Tibial artery (tissue), 4 donors: Measurements from ENCODE around the gene SLC17A3.

Experiments
- DNase-seq, 2 donors: peaks; one replicate each; pipeline ENCODE4 v3.0.0-alpha.2; 2019
- H3K27ac ChIP-seq, 2 donors: fragments of 200-600 bp; sonication (generic) in 1 of 2; 1 replicate in 1 of 2; 2 replicates in 1 of 2; pipeline ENCODE4 v1.5.1; 2018 to 2019; ENCODE audit warnings: mild to moderate bottlenecking in 1 of 2
- H3K27me3 ChIP-seq, 2 donors: fragments of 200-600 bp; sonication (generic) in 1 of 2; one replicate each; pipeline versions ENCODE4 v1.5.1 to v1.6.0; 2016 to 2019
- H3K36me3 ChIP-seq, 3 donors: fragments of 200-600 bp; sonication (generic) in 2 of 3; one replicate each; pipeline ENCODE4 v1.5.1; 2016 to 2019; ENCODE audit warnings: mild to moderate bottlenecking in 2 of 3
- H3K4me1 ChIP-seq, 4 donors: fragments of 200-600 bp; sonication (generic) in 2 of 4; 1 replicate in 3 of 4; 2 replicates in 1 of 4; pipeline ENCODE4 v1.5.1; 2016 to 2019
- H3K4me3 ChIP-seq, 2 donors: fragments of 200-600 bp; sonication (generic) in 1 of 2; 1 replicate in 1 of 2; 2 replicates in 1 of 2; pipeline ENCODE4 v1.5.1; 2018 to 2019; ENCODE audit warnings: mild to moderate bottlenecking in 2 of 2
- H3K9me3 ChIP-seq, 3 donors: fragments of 200-600 bp; sonication (generic) in 1 of 3; one replicate each; pipeline ENCODE4 v1.5.1; 2016 to 2019
- intact Hi-C: fragments of 100-400 bp; cut with DNase I; formaldehyde crosslinking; loops from one replicate; pipeline ENCODE4 v1.15.0; 2023; ENCODE audit warnings: low total_unique reads
- TF ChIP-seq, protein P1 (sequence below), 2 experiments: fragments of 200-600 bp in 1 of 2; fragments of 450-650 bp in 1 of 2; IDR thresholded peaks; one replicate each; pipeline ENCODE4 v1.5.1; 2017 to 2019; ENCODE audit warnings: antibody characterized with exemption in 2 of 2, mild to moderate bottlenecking in 1 of 2, moderate library complexity in 1 of 2

Gene SLC17A3

DNA sequence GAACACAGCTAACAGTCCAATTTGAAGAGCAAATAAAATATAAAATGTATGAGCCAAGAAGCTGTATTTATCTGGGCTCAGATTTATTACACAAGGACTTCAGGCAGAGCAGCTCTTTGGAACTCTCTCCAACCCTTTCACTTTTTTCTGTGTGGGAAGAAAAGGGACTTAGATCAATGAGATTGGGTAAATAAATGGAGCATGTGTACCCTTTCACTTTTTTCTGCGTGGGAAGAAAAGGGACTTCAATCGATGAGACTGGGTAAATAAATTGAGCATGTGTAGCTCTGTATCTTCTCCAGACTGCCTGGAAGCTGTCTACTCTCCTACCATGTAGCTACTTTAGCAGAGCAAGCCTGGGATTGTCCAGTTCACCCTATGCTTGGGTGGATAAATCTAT, 10.7 kb downstream of the SLC17A3 start:
- Histone ChIP-seq H3K4me1 (no peaks in the 10 kb centered on the region), H3K27ac (no peak overlapping the region), H3K9me3 (no peaks in the 10 kb centered on the region), H3K27me3 (peaks cover 0 to 5% of the 10 kb centered on the region in 2 donors), H3K36me3 (no peaks in the 10 kb centered on the region), H3K4me3 (no peak overlapping the region)
- DNase-seq, result no peak
- TF ChIP-seq, protein P1, sequence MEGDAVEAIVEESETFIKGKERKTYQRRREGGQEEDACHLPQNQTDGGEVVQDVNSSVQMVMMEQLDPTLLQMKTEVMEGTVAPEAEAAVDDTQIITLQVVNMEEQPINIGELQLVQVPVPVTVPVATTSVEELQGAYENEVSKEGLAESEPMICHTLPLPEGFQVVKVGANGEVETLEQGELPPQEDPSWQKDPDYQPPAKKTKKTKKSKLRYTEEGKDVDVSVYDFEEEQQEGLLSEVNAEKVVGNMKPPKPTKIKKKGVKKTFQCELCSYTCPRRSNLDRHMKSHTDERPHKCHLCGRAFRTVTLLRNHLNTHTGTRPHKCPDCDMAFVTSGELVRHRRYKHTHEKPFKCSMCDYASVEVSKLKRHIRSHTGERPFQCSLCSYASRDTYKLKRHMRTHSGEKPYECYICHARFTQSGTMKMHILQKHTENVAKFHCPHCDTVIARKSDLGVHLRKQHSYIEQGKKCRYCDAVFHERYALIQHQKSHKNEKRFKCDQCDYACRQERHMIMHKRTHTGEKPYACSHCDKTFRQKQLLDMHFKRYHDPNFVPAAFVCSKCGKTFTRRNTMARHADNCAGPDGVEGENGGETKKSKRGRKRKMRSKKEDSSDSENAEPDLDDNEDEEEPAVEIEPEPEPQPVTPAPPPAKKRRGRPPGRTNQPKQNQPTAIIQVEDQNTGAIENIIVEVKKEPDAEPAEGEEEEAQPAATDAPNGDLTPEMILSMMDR (IDR thresholded peaks at IDR 0.05), result no peak
- intact Hi-C loops, result no loop called here

DNA sequence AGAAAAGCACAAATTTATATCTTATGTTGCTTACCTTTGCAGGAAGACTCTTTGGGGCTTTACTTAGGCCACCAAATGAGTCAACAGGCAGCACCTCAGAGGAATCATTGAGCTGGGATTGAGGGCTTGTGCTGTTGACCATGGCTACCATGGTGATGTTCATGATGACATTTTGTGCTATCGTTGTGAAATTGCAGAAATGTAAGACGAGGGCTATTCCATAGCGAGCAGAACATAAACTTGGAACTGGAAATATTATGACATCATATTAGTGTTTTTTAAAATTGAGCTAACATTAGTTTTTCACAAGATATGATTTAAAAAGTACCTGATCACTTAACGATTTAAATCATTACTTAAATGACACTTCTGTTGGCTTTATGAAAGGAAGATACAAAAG, 11.8 kb downstream of the SLC17A3 start:
- no peak overlapping the region for H3K4me3 ChIP-seq
- H3K27ac ChIP-seq, result no peak overlapping the region
- DNase-seq, result no peak

DNA sequence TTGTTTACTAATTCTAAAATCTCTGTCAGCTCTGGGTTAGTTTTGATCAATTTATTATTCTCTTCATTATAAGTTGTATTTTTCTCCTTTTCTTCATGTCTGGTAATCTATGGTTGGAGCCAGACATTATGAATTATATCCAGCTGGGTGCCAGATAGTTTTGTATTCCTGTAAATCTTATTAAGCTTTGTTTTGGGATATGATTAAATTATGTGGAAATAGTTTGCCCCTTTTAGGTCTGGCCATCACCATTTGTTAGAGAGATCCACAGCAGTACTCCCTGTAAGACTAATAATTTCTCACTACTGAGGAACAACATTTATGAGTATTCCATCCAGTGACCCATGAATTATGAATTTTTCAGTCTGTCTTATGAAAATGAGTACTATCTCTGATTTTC, 21.3 kb downstream of the SLC17A3 start:
- no peaks in the 10 kb centered on the region for H3K27me3 ChIP-seq
- no peak overlapping the region for H3K4me3 ChIP-seq
- H3K9me3 ChIP-seq, result no peaks in the 10 kb centered on the region
- DNase-seq, result no peak
- no peaks in the 10 kb centered on the region for H3K36me3 ChIP-seq
- H3K27ac ChIP-seq, result no peak overlapping the region
- H3K4me1 ChIP-seq, result no peaks in the 10 kb centered on the region
- intact Hi-C loops, result no loop called here
- TF ChIP-seq, protein P1 (IDR thresholded peaks at IDR 0.05), result no peak

More for the DNA sequence above, 11.8 kb downstream of the SLC17A3 start:
- no peaks in the 10 kb centered on the region for H3K4me1 ChIP-seq
- intact Hi-C loops, result no loop called here
- TF ChIP-seq, protein P1 (IDR thresholded peaks at IDR 0.05), result no peak
- H3K36me3 ChIP-seq, result no peaks in the 10 kb centered on the region
- H3K27me3 ChIP-seq, result peaks cover 0 to 5% of the 10 kb centered on the region in 2 donors
- H3K9me3 ChIP-seq, result no peaks in the 10 kb centered on the region

DNA sequence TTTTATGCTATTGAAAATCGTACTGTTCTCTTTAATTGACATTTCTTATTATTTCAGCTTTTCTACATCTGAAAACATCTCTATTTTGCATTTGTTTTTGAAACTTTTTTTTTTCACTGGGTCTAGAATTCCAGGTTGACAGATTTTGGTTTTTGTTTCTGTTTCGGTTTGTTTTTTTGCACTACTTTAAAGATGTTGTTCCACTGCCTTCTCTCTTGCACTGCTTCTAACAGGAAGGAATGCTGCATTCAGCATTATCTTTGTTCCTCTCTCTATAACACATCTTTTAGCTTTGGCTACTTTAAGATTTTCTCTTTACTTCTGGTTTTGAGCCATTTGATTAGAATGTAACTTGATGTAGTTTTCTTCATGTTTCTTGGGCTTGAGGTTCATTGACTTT, 22.1 kb downstream of the SLC17A3 start:
- no peak for DNase-seq
- no peaks in the 10 kb centered on the region for H3K36me3 ChIP-seq
- intact Hi-C loops, result no loop called here
- H3K27ac ChIP-seq, result no peak overlapping the region
- TF ChIP-seq, protein P1 (IDR thresholded peaks at IDR 0.05), result no peak
- H3K4me3 ChIP-seq, result no peak overlapping the region
- H3K27me3 ChIP-seq, result no peaks in the 10 kb centered on the region
- no peaks in the 10 kb centered on the region for H3K4me1 ChIP-seq
- no peaks in the 10 kb centered on the region for H3K9me3 ChIP-seq

DNA sequence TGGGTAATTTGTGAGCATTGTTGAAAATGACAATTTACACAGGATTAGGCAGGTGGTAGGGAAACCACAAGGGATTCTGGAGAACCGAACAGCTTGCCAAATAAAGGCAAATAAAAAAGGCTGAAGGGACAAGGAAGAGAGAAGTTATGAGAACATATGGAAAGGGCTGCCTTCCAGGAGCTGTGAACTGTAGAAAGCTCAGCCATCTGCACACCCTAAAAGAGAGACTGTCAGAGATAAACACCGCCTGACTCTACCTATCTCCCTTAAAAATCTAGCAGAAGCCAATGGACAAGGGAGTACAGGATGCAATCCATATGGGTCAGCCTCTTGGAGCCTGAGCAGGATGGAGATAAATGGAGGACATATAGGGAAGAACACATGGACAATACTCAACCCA, 29.5 kb downstream of the SLC17A3 start:
- H3K27ac ChIP-seq, result no peak overlapping the region
- no peaks in the 10 kb centered on the region for H3K36me3 ChIP-seq
- H3K4me3 ChIP-seq, result no peak overlapping the region
- H3K9me3 ChIP-seq, result no peaks in the 10 kb centered on the region
- TF ChIP-seq, protein P1 (IDR thresholded peaks at IDR 0.05), result no peak
- H3K27me3 ChIP-seq, result no peaks in the 10 kb centered on the region
- H3K4me1 ChIP-seq, result no peaks in the 10 kb centered on the region
- DNase-seq, result no peak
- intact Hi-C loops, result no loop called here

DNA sequence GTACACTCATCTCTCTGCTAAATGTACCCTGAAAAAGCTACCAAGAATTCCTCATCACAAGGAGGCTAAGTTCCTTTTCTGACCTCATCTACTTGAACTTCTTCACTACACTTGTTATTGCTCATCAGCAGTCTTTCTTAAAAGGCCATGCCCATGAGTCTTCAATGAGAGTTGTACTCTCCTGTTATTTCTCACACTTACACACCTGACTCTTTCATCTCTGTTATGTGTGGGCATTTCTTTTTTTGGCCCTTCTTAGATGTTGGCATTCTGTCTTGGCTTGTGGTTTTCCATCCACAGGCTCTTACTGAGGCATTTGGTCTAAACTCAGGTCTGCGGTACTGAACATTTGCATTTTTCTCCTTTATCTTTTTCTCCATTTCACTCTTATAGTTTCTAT, 31.5 kb downstream of the SLC17A3 start:
- no peak for DNase-seq
- H3K36me3 ChIP-seq, result no peaks in the 10 kb centered on the region
- H3K4me3 ChIP-seq, result no peak overlapping the region
- no peaks in the 10 kb centered on the region for H3K4me1 ChIP-seq
- H3K9me3 ChIP-seq, result no peaks in the 10 kb centered on the region
- TF ChIP-seq, protein P1 (IDR thresholded peaks at IDR 0.05), result no peak
- no peaks in the 10 kb centered on the region for H3K27me3 ChIP-seq
- intact Hi-C loops, result no loop called here
- H3K27ac ChIP-seq, result no peak overlapping the region
